H9 (cell line): ENCODE measurements around the gene C20orf202. TPM values are rescaled to one million over a fixed set of nuclear protein-coding genes. Genes with fewer than 3 reads are reported as not detected.

Experiments used
- DNase-seq: peaks from one replicate; pipeline ENCODE4 v3.0.0-alpha.2; 2017
- H2AFZ ChIP-seq: one replicate; pipeline ENCODE4 v1.6.1; 2013; ENCODE audit warnings: mild to moderate bottlenecking, low read length, control low read depth, moderate library complexity
- H2AK5ac ChIP-seq: 2 replicates; pipeline ENCODE4 v1.6.1; 2013; ENCODE audit warnings: low read length, control low read depth, mixed read lengths; ENCODE audit not compliant: insufficient read length
- H2BK120ac ChIP-seq: one replicate; pipeline ENCODE4 v1.6.1; 2013; ENCODE audit warnings: low read depth, mild to moderate bottlenecking, low read length, control low read depth, inconsistent platforms; ENCODE audit not compliant: poor library complexity, severe bottlenecking
- H2BK12ac ChIP-seq: 2 replicates; pipeline ENCODE4 v1.6.1; 2013; ENCODE audit warnings: low read length, control low read depth, mixed read lengths, low read depth; ENCODE audit not compliant: insufficient read length
- H2BK15ac ChIP-seq: 2 replicates; pipeline ENCODE4 v1.6.1; 2013; ENCODE audit warnings: low read depth, low read length, control low read depth
- H2BK20ac ChIP-seq: one replicate; pipeline ENCODE4 v1.6.1; 2013; ENCODE audit warnings: low read depth, mild to moderate bottlenecking, low read length, control low read depth, inconsistent platforms; ENCODE audit not compliant: poor library complexity, severe bottlenecking
- H2BK5ac ChIP-seq: 2 replicates; pipeline ENCODE4 v1.6.1; 2013; ENCODE audit warnings: low read length, control low read depth, mixed read lengths; ENCODE audit not compliant: insufficient read length
- H3K14ac ChIP-seq: 2 replicates; pipeline ENCODE4 v1.6.1; 2013; ENCODE audit warnings: low read length, control low read depth; ENCODE audit not compliant: insufficient read depth
- H3K18ac ChIP-seq: 2 replicates; pipeline ENCODE4 v1.6.1; 2013; ENCODE audit warnings: low read depth, mild to moderate bottlenecking, mixed read lengths, low read length, control low read depth; ENCODE audit not compliant: insufficient read length
- H3K23ac ChIP-seq: 2 replicates; pipeline ENCODE4 v1.6.1; 2013; ENCODE audit warnings: low read length, control low read depth, mixed read lengths, low read depth; ENCODE audit not compliant: insufficient read length
- H3K23me2 ChIP-seq: 2 replicates; pipeline ENCODE4 v1.6.1; 2013; ENCODE audit warnings: low read depth, mild to moderate bottlenecking, mixed read lengths, low read length, control low read depth; ENCODE audit not compliant: insufficient read length, poor library complexity, severe bottlenecking
- H3K27ac ChIP-seq: 2 replicates; pipeline ENCODE4 v1.5.1; 2013; ENCODE audit warnings: low read length, control low read depth, mixed read lengths, low read depth; ENCODE audit not compliant: insufficient read length
- H3K27me3 ChIP-seq: 2 replicates; pipeline ENCODE4 v1.6.1; 2013; ENCODE audit warnings: low read length, control low read depth, inconsistent platforms; ENCODE audit not compliant: insufficient read depth
- H3K4ac ChIP-seq: 2 replicates; pipeline ENCODE4 v1.6.1; 2013; ENCODE audit warnings: low read depth, mild to moderate bottlenecking, control low read depth, inconsistent platforms, low read length, moderate library complexity
- H3K4me1 ChIP-seq: 2 replicates; pipeline ENCODE4 v1.6.1; 2013; ENCODE audit warnings: low read length, control low read depth, inconsistent platforms; ENCODE audit not compliant: insufficient read depth
- H3K4me2 ChIP-seq: 2 replicates; pipeline ENCODE4 v1.6.1; 2013; ENCODE audit warnings: low read length, control low read depth, mixed read lengths; ENCODE audit not compliant: insufficient read length, insufficient read depth
- H3K56ac ChIP-seq: 2 replicates; pipeline ENCODE4 v1.6.1; 2013; ENCODE audit warnings: low read depth, mild to moderate bottlenecking, mixed read lengths, low read length, control low read depth; ENCODE audit not compliant: insufficient read length
- H3K79me1 ChIP-seq: 2 replicates; pipeline ENCODE4 v1.6.1; 2013; ENCODE audit warnings: low read depth, mild to moderate bottlenecking, moderate library complexity, low read length, control low read depth, inconsistent platforms; ENCODE audit not compliant: insufficient read depth, poor library complexity, severe bottlenecking
- H3K79me2 ChIP-seq: 2 replicates; pipeline ENCODE4 v1.6.1; 2013; ENCODE audit warnings: low read length, control low read depth, inconsistent platforms; ENCODE audit not compliant: insufficient read depth
- H3K9ac ChIP-seq: 2 replicates; pipeline ENCODE4 v1.6.1; 2013; ENCODE audit warnings: low read length, control low read depth, mixed read lengths; ENCODE audit not compliant: insufficient read length; ENCODE audit errors: extremely low read depth
- H3K9me3 ChIP-seq: one replicate; pipeline ENCODE4 v1.6.1; 2013; ENCODE audit warnings: low read depth, low read length, inconsistent platforms; ENCODE audit not compliant: control insufficient read depth
- H3T11ph ChIP-seq: one replicate; pipeline ENCODE4 v1.6.1; 2013; ENCODE audit warnings: mild to moderate bottlenecking, low read length, control low read depth, inconsistent platforms
- H4K20me1 ChIP-seq: one replicate; pipeline ENCODE4 v1.6.1; 2013; ENCODE audit not compliant: control insufficient read depth, insufficient read length, insufficient read depth
- H4K5ac ChIP-seq: 2 replicates; pipeline ENCODE4 v1.6.1; 2013; ENCODE audit warnings: low read depth, mild to moderate bottlenecking, mixed read lengths, low read length, control low read depth; ENCODE audit not compliant: insufficient read length
- H4K8ac ChIP-seq: replicated peaks from 2 replicates; pipeline ENCODE4 v1.6.1; 2013; ENCODE audit warnings: low read length, control low read depth, mixed read lengths, low read depth; ENCODE audit not compliant: insufficient read length
- H4K91ac ChIP-seq: 2 replicates; pipeline ENCODE4 v1.6.1; 2013; ENCODE audit warnings: low read depth, mild to moderate bottlenecking, moderate library complexity, mixed read lengths, low read length, control low read depth; ENCODE audit not compliant: insufficient read length
- H3K27ac Mint-ChIP-seq, 3 experiments: 2 replicates in 2 of 3; 3 replicates in 1 of 3; pipeline ENCODE4 v1.8.0; 2020 to 2021; ENCODE audit warnings: mixed read lengths in 3 of 3, mild to moderate bottlenecking in 1 of 3, moderate library complexity in 1 of 3
- H3K27me3 Mint-ChIP-seq: 2 replicates; pipeline ENCODE4 v1.8.0; 2021; ENCODE audit warnings: low read depth, mild to moderate bottlenecking, moderate library complexity, mixed read lengths
- H3K36me3 Mint-ChIP-seq, 3 experiments: 2 replicates in 2 of 3; 3 replicates in 1 of 3; pipeline ENCODE4 v1.8.0; 2020 to 2021; ENCODE audit warnings: low read depth in 3 of 3, mixed read lengths in 3 of 3; ENCODE audit not compliant: insufficient read depth in 1 of 3
- H3K4me1 Mint-ChIP-seq, 2 experiments: 2 replicates each; pipeline ENCODE4 v1.8.0; 2020; ENCODE audit warnings: mixed read lengths in 2 of 2
- H3K4me3 Mint-ChIP-seq, 2 experiments: 2 replicates in 1 of 2; 3 replicates in 1 of 2; pipeline ENCODE4 v1.8.0; 2020 to 2021; ENCODE audit warnings: mild to moderate bottlenecking in 2 of 2, mixed read lengths in 2 of 2, moderate library complexity in 1 of 2
- H3K9me3 Mint-ChIP-seq, 2 experiments: 2 replicates in 1 of 2; 3 replicates in 1 of 2; pipeline ENCODE4 v1.8.0; 2020; ENCODE audit warnings: mild to moderate bottlenecking in 2 of 2, mixed read lengths in 2 of 2, moderate library complexity in 1 of 2
- WGBS: extraction: QIAGEN DNeasy Blood & Tissue Kit; methylation state at CpG from one replicate; pipeline ENCODE4 v1.1.7; 2013; ENCODE audit warnings: missing lambda C conversion rate, low lambda C conversion rate, mixed read lengths; ENCODE audit not compliant: insufficient read length; ENCODE audit errors: extremely low coverage; 5-methylcytosine and 5-hydroxymethylcytosine counted together
- total RNA-seq: library from RNA; stranded (reverse); gene quantifications from 2 replicates; pipeline ENCODE4 v1.2.1, GENCODE V29; 2021
- TF ChIP-seq, protein P1 (sequence below): fragments of 200-600 bp; sonication (generic); conservative IDR thresholded peaks from 3 replicates; pipeline ENCODE4 v1.8.0; 2021; ENCODE audit warnings: antibody characterized with exemption, mild to moderate bottlenecking

Gene C20orf202
- total RNA-seq, 1 experiment from 2014 or later, result 0.13 TPM

DNA sequence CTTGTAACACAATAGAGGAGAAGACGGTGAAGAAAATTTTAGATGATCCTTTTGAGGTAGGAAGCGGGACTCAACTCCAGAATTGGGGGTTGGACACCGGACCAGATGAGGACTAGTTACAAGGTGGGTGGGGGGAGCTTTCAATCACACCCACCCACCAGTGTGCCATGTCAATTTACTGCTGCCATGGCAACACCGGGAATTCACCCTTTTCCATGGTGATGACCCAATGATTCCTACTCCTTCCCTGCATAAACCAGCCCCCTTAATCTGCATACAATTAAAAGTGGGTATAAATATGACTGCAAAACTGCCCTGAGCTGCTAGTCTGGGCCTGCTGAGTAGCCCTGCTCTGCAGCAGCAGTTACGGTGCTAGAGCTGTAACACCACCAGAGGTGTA lies 37.3 kb downstream of the C20orf202 start:
- Histone ChIP-seq H2AFZ (no peak overlapping the region), H3K18ac (no peak overlapping the region), H2BK20ac (no peak overlapping the region), H4K91ac (no peak overlapping the region), H3K27me3 (no peaks in the 10 kb centered on the region), H3K4me2 (no peak overlapping the region), H3K4ac (no peak overlapping the region), H3K79me1 (no peaks in the 10 kb centered on the region), H3K9me3 (no peaks in the 10 kb centered on the region), H3K4me1 (no peaks in the 10 kb centered on the region), H2BK15ac (no peak overlapping the region), H3T11ph (no peak overlapping the region), H3K56ac (no peak overlapping the region), H2AK5ac (no peak overlapping the region), H3K9ac (no peak overlapping the region), H3K79me2 (no peaks in the 10 kb centered on the region), H4K8ac (no peak overlapping the region), H4K5ac (no peak overlapping the region), H2BK120ac (no peak overlapping the region), H2BK12ac (no peak overlapping the region), H3K14ac (no peak overlapping the region), H4K20me1 (no peaks in the 10 kb centered on the region), H3K23me2 (no peaks in the 10 kb centered on the region), H3K23ac (no peak overlapping the region), H3K27ac (no peak overlapping the region), H2BK5ac (no peak overlapping the region)
- H3K27ac Mint-ChIP-seq, result no peak overlapping the region
- peaks cover 22% of the 10 kb centered on the region for H3K27me3 Mint-ChIP-seq
- TF ChIP-seq, protein P1, sequence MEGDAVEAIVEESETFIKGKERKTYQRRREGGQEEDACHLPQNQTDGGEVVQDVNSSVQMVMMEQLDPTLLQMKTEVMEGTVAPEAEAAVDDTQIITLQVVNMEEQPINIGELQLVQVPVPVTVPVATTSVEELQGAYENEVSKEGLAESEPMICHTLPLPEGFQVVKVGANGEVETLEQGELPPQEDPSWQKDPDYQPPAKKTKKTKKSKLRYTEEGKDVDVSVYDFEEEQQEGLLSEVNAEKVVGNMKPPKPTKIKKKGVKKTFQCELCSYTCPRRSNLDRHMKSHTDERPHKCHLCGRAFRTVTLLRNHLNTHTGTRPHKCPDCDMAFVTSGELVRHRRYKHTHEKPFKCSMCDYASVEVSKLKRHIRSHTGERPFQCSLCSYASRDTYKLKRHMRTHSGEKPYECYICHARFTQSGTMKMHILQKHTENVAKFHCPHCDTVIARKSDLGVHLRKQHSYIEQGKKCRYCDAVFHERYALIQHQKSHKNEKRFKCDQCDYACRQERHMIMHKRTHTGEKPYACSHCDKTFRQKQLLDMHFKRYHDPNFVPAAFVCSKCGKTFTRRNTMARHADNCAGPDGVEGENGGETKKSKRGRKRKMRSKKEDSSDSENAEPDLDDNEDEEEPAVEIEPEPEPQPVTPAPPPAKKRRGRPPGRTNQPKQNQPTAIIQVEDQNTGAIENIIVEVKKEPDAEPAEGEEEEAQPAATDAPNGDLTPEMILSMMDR, result no peak
- H3K4me3 Mint-ChIP-seq, result no peak overlapping the region
- no CpG with 5 or more reads among the region's 5 CpGs for WGBS
- DNase-seq, result no peak
- H3K36me3 Mint-ChIP-seq, result no peaks in the 10 kb centered on the region
- peaks cover 0 to under 1% of the 10 kb centered on the region in 2 experiments; a peak in 3 of 4 replicates for H3K4me1 Mint-ChIP-seq
- no peaks in the 10 kb centered on the region for H3K9me3 Mint-ChIP-seq
